ENCODE results near the gene FBXO31. TPM values are rescaled to one million over a fixed set of nuclear protein-coding genes. Genes with fewer than 3 reads are reported as not detected.

Gene FBXO31
- total and polyA plus RNA-seq, 2 donors (not counting 1 experiment from before 2014, with no cell fraction given) = 17.8 to 32.9 TPM

DNA sequence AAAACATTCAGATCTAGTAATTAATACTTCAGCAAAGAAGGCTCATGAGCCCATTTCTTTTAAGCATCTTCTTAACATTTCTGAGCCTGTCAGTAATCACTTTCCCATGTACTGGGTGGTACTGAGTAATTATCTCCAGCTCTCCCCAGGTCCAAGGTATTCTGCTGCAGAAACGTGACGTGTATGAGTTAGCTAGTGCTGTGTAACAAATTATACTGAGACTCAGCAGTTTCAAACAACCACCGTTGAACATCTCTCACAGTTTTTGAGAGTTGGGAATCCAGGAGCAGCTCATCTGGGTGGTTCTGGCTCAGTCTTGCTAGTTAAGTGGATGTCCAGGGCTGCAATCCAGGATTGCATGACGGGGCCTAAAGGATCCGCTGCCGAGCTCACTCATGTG lies 91.6 kb downstream of the FBXO31 start:
- no peak overlapping the region for H2AFZ ChIP-seq (ENCODE audit: insufficient read depth, low read depth, low read length, poor library complexity, severe bottlenecking)
- no peaks in the 10 kb centered on the region for H3K4me1 ChIP-seq (ENCODE audit: control insufficient read depth in 2 of 2, insufficient read depth in 2 of 2, low read length in 2 of 2)
- POLR2A ChIA-PET = no interaction called here
- 83% methylated on average over 6 of the region's 6 CpGs for WGBS (ENCODE audit: insufficient coverage)
- peaks cover 2% of the 10 kb centered on the region for H3K9me3 Mint-ChIP-seq (ENCODE audit: insufficient read depth)
- no peaks in the 10 kb centered on the region for H3K36me3 ChIP-seq (replicated peaks in 1 of 2; ENCODE audit: control extremely low read depth in 1 of 2, control insufficient read depth in 1 of 2, extremely low read depth in 1 of 2, insufficient read depth in 2 of 2, low read length in 1 of 2)
- no peak overlapping the region for H3K4me3 ChIP-seq (ENCODE audit: control extremely low read depth in 1 of 5, extremely low read depth in 1 of 5, insufficient read depth in 1 of 5, low read depth in 2 of 5, low read length in 4 of 5)
- no peak overlapping the region for H3K27ac ChIP-seq (ENCODE audit: low read length in 2 of 2)
- TF ChIP-seq EZH2 (IDR thresholded peaks at IDR 0.05; ENCODE audit: borderline replicate concordance, insufficient read depth, low read depth, low read length, poor library complexity, severe bottlenecking) (no peak), CTCF (IDR thresholded peaks at IDR 0.05) (no peak)
- no peaks in the 10 kb centered on the region for H3K27me3 Mint-ChIP-seq
- ATAC-seq (ENCODE audit: low read depth) (no peak), DNase-seq (no peak)
- H3K4me2 ChIP-seq (replicated peaks; ENCODE audit: low read depth, low read length, poor library complexity, severe bottlenecking) = no peak overlapping the region
- no peak overlapping the region for H3K4me3 Mint-ChIP-seq
- CTCF ChIA-PET = interaction anchor here (0.9 kb wide), 1 partner anchor 344 kb away, joined by 3 read pairs; no protein-coding TSS in a partner anchor
- H3K4me1 Mint-ChIP-seq = no peaks in the 10 kb centered on the region
- no peaks in the 10 kb centered on the region for H3K79me2 ChIP-seq (ENCODE audit: control insufficient read depth, insufficient read depth, low read length)
- H3K9ac ChIP-seq (ENCODE audit: low read length) = no peak overlapping the region
- H3K27me3 ChIP-seq (replicated peaks in 1 of 4; ENCODE audit: control extremely low read depth in 1 of 4, control insufficient read depth in 3 of 4, insufficient read depth in 4 of 4, low read length in 3 of 4) = no peaks in the 10 kb centered on the region
- H3K27ac Mint-ChIP-seq = no peak overlapping the region
- no peaks in the 10 kb centered on the region for H4K20me1 ChIP-seq (ENCODE audit: control insufficient read depth, insufficient read depth, low read length, poor library complexity, severe bottlenecking)
- H3K9me3 ChIP-seq (ENCODE audit: control extremely low read depth in 1 of 3, control insufficient read depth in 2 of 3, insufficient read depth in 1 of 3, low read length in 2 of 3) = peaks cover 0 to 12% (median 4%) of the 10 kb centered on the region in 3 donors
- intact Hi-C loops (cut with micrococcal nuclease) = no loop called here

GRCh38 chr16:87288753-87289362 lies 94.7 kb downstream of the FBXO31 start:
- Histone ChIP-seq H3K79me2 (ENCODE audit: control insufficient read depth, insufficient read depth, low read length) (no peaks in the 10 kb centered on the region), H3K27ac (ENCODE audit: low read length in 2 of 2) (no peak overlapping the region), H3K4me3 (ENCODE audit: control extremely low read depth in 1 of 5, extremely low read depth in 1 of 5, insufficient read depth in 1 of 5, low read depth in 2 of 5, low read length in 4 of 5) (no peak overlapping the region), H3K4me1 (ENCODE audit: control insufficient read depth in 2 of 2, insufficient read depth in 2 of 2, low read length in 2 of 2) (no peaks in the 10 kb centered on the region), H3K9me3 (ENCODE audit: control extremely low read depth in 1 of 3, control insufficient read depth in 2 of 3, insufficient read depth in 1 of 3, low read length in 2 of 3) (peaks cover 0 to 19% (median 4%) of the 10 kb centered on the region in 3 donors), H3K4me2 (replicated peaks; ENCODE audit: low read depth, low read length, poor library complexity, severe bottlenecking) (no peak overlapping the region), H4K20me1 (ENCODE audit: control insufficient read depth, insufficient read depth, low read length, poor library complexity, severe bottlenecking) (no peaks in the 10 kb centered on the region), H2AFZ (ENCODE audit: insufficient read depth, low read depth, low read length, poor library complexity, severe bottlenecking) (no peak overlapping the region), H3K9ac (ENCODE audit: low read length) (no peak overlapping the region), H3K36me3 (replicated peaks in 1 of 2; ENCODE audit: control extremely low read depth in 1 of 2, control insufficient read depth in 1 of 2, extremely low read depth in 1 of 2, insufficient read depth in 2 of 2, low read length in 1 of 2) (no peaks in the 10 kb centered on the region), H3K27me3 (replicated peaks in 1 of 4; ENCODE audit: control extremely low read depth in 1 of 4, control insufficient read depth in 3 of 4, insufficient read depth in 4 of 4, low read length in 3 of 4) (no peaks in the 10 kb centered on the region)
- intact Hi-C loops (cut with micrococcal nuclease) = no loop called here
- TF ChIP-seq EZH2 (IDR thresholded peaks at IDR 0.05; ENCODE audit: borderline replicate concordance, insufficient read depth, low read depth, low read length, poor library complexity, severe bottlenecking) (no peak), CTCF (IDR thresholded peaks at IDR 0.05) (no peak)
- POLR2A ChIA-PET = no interaction called here
- ATAC-seq (ENCODE audit: low read depth) (no peak), DNase-seq (no peak)
- H3K9me3 Mint-ChIP-seq (ENCODE audit: insufficient read depth) = peaks cover 7% of the 10 kb centered on the region
- WGBS (ENCODE audit: insufficient coverage) = 100% methylated on average over 2 of the region's 7 CpGs
- no peak overlapping the region for H3K4me3 Mint-ChIP-seq
- H3K27ac Mint-ChIP-seq = no peak overlapping the region
- CTCF ChIA-PET = no interaction called here
- no peaks in the 10 kb centered on the region for H3K27me3 Mint-ChIP-seq
- H3K4me1 Mint-ChIP-seq = no peaks in the 10 kb centered on the region
